WERI-Rb-1 (cell line): ENCODE results near the gene PRMT9.

ENCODE experiments used
- DNase-seq: peaks from one replicate; pipeline ENCODE4 v3.0.0-alpha.2; 2020
- H3K27ac ChIP-seq: fragments of 250-450 bp; sonication (Bioruptor Pico); 2 replicates; pipeline ENCODE4 v1.5.1; 2020; ENCODE audit warnings: mild to moderate bottlenecking, moderate library complexity
- H3K27me3 ChIP-seq: fragments of 250-450 bp; sonication (Bioruptor Pico); 2 replicates; pipeline ENCODE4 v1.5.1; 2021; ENCODE audit warnings: mild to moderate bottlenecking, low read depth, moderate library complexity; ENCODE audit not compliant: insufficient read depth, severe bottlenecking
- H3K36me3 ChIP-seq: fragments of 250-450 bp; sonication (Bioruptor Pico); 2 replicates; pipeline ENCODE4 v1.5.1; 2020; ENCODE audit warnings: mild to moderate bottlenecking, moderate library complexity
- H3K4me3 ChIP-seq: 2 replicates; pipeline ENCODE4 v1.5.1; 2011; ENCODE audit warnings: low read depth, mild to moderate bottlenecking, control low read depth, low read length
- H3K9me3 ChIP-seq: fragments of 250-450 bp; sonication (Bioruptor Pico); 2 replicates; pipeline ENCODE4 v1.5.1; 2021; ENCODE audit warnings: mild to moderate bottlenecking, moderate library complexity; ENCODE audit not compliant: severe bottlenecking
- TF ChIP-seq, protein P1 (sequence below): IDR thresholded peaks from 2 replicates; pipeline ENCODE4 v1.5.1; 2011; ENCODE audit warnings: low read depth, mild to moderate bottlenecking, control low read depth, inconsistent platforms, low read length

The PRMT9 gene

DNA sequence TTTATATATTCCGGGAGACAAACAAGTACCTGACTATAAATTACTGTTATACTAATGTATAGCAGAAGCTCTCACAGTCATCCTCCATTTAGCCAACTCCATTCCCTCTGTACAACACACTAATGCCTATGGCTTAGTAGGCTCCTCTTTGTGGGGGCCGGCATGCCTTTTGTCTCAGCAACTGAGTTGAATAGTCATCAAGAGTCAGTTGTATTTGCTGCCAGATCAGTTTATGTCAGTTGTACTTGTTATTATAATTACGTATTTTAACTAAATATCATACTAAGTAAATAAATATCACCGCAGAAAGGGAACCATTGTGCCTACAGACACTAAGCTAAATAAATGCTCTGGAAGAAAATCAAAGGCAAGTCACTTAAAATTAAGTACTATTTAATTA is 9.9 kb downstream of the PRMT9 start:
- H3K36me3 ChIP-seq: peaks cover 12% of the 10 kb centered on the region

DNA sequence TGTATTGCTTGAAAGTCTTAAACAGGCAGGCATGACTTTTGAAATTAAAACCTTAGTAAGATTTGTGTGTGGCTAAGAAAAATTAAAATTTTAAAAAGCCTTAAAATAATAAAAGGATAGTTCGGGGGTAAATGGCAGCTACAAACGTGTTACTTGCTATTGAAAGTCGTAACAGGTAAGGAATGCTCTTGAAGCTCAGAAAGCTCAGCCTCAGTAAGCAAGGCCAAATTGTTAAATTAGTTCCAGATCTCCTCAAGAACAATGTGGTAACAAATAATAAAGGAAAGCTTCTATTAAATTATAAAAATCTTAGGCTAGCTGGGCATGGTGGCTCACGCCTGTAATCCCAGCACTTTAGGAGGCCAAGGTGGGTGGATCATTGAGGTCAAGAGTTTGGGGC is 25.5 kb downstream of the PRMT9 start:
- TF ChIP-seq, protein P1, sequence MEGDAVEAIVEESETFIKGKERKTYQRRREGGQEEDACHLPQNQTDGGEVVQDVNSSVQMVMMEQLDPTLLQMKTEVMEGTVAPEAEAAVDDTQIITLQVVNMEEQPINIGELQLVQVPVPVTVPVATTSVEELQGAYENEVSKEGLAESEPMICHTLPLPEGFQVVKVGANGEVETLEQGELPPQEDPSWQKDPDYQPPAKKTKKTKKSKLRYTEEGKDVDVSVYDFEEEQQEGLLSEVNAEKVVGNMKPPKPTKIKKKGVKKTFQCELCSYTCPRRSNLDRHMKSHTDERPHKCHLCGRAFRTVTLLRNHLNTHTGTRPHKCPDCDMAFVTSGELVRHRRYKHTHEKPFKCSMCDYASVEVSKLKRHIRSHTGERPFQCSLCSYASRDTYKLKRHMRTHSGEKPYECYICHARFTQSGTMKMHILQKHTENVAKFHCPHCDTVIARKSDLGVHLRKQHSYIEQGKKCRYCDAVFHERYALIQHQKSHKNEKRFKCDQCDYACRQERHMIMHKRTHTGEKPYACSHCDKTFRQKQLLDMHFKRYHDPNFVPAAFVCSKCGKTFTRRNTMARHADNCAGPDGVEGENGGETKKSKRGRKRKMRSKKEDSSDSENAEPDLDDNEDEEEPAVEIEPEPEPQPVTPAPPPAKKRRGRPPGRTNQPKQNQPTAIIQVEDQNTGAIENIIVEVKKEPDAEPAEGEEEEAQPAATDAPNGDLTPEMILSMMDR: no peak

More for the DNA sequence above, 9.9 kb downstream of the PRMT9 start:
- Histone ChIP-seq H3K9me3 (no peaks in the 10 kb centered on the region), H3K27ac (no peak overlapping the region), H3K27me3 (no peaks in the 10 kb centered on the region), H3K4me3 (no peak overlapping the region)
- no peak for DNase-seq
- TF ChIP-seq, protein P1: no peak

DNA sequence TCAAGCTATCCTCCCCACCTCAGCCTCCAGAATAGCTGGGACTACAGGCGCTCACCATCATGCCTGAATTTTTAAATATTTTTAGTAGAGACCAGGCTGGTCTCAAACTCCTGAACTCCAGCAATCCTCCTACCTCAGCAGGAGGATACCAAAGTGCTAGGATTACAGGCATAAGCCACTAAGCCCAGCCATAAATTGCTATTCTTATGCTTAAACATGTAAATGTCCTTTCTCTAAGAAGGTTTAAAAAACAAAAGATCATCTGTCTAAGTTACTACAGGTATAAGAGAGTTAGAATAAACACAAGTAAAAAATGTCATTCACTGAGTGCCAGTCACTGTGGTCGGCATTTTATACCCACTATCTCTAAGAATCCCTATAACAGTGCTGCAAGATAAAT is 28.3 kb downstream of the PRMT9 start:
- peaks cover 23% of the 10 kb centered on the region for H3K36me3 ChIP-seq
- TF ChIP-seq, protein P1: no peak
- H3K9me3 ChIP-seq: no peaks in the 10 kb centered on the region
- H3K4me3 ChIP-seq: no peak overlapping the region
- H3K27ac ChIP-seq: no peak overlapping the region
- DNase-seq: no peak
- H3K27me3 ChIP-seq: no peaks in the 10 kb centered on the region

More for the DNA sequence above, 25.5 kb downstream of the PRMT9 start:
- no peak overlapping the region for H3K27ac ChIP-seq
- no peak overlapping the region for H3K4me3 ChIP-seq
- DNase-seq: no peak
- no peaks in the 10 kb centered on the region for H3K27me3 ChIP-seq
- no peaks in the 10 kb centered on the region for H3K9me3 ChIP-seq
- H3K36me3 ChIP-seq: peaks cover 28% of the 10 kb centered on the region

DNA sequence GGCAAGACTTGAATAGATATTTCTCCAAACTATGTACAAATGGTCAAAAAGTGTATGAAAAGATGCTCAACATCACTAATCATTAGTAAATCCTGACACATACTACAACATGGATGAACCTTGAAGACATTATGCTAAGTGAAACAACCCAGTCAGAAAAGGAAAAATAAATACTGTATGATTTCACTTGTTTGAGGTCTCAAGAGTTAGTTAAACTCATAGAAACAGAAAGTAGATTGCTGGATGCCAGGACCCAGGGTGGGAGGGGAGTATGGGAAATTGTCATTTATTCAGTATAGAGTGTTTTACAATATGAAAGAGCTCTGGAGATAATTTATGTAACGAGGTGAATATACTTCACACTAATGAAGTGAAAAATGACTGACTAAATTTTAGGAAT is 32.4 kb downstream of the PRMT9 start:
- Histone ChIP-seq H3K4me3 (no peak overlapping the region), H3K27ac (no peak overlapping the region), H3K9me3 (peaks cover 5% of the 10 kb centered on the region), H3K27me3 (no peaks in the 10 kb centered on the region), H3K36me3 (peaks cover 28% of the 10 kb centered on the region)
- DNase-seq: no peak
- TF ChIP-seq, protein P1: no peak

DNA sequence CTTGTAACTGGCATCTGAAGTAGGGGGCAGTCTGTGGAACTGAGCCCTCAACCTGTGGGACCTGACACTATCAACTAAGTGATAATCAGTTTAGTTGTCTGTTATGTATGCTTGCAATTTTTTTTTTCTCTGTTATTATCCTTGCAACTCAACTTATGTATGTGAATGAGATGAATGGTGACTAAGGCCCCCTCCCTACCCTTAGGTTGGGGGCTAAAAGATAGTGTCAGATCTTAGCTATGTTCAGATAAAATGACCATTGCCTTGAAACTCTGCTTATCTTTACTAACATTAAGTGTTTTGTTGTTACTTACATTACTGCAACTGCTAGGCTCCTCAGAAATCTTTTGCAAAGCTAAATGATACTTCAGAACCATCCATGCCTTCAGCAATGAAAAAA is 35.3 kb downstream of the PRMT9 start:
- Histone ChIP-seq H3K4me3 (no peak overlapping the region), H3K9me3 (peaks cover 5% of the 10 kb centered on the region), H3K27ac (no peak overlapping the region), H3K27me3 (no peaks in the 10 kb centered on the region), H3K36me3 (peaks cover 20% of the 10 kb centered on the region)
- TF ChIP-seq, protein P1: no peak
- no peak for DNase-seq

DNA sequence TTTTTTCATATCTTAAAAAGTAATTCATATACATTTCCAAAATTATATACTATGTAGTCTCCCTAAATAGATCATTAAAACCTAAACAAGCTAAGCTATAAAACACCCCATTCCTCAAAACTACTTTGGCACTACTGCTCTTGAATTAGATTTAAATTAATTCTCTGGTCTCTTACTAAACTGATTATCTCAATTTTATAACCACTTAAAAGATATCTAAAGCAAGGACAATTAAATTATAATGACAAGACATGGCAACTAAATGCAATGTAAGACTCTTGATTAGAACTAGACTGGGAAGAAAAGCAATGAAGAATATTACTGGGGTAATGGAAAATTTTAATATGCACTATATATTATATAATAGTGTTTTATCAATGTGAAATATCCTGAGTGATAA is 38.9 kb downstream of the PRMT9 start:
- no peak overlapping the region for H3K27ac ChIP-seq
- H3K9me3 ChIP-seq: peaks cover 5% of the 10 kb centered on the region
- H3K4me3 ChIP-seq: no peak overlapping the region
- peaks cover 35% of the 10 kb centered on the region for H3K36me3 ChIP-seq
- DNase-seq: no peak
- no peaks in the 10 kb centered on the region for H3K27me3 ChIP-seq
- TF ChIP-seq, protein P1: no peak
